ENCODE results near the gene GSTT4. TPM values are rescaled to one million over a fixed set of nuclear protein-coding genes. Genes with fewer than 3 reads are reported as not detected.
"Not testable (repeated sequence)": the region's sequence is repeated elsewhere in the genome, so short reads cannot be mapped to it uniquely, and the experiment has no call there.

GSTT4 gene
- total RNA-seq, 1 donor from 2014 or later: not detected

GRCh38 chr22:24046024-24046423 is 40.8 kb upstream of the GSTT4 start:
- H3K27me3 ChIP-seq: no peaks in the 10 kb centered on the region
- no peak overlapping the region for H3K9ac ChIP-seq
- H3K4me3 ChIP-seq: no peak overlapping the region
- no peaks in the 10 kb centered on the region for H3K9me3 Mint-ChIP-seq
- no peaks in the 10 kb centered on the region for H3K4me1 ChIP-seq
- peaks cover 4% of the 10 kb centered on the region for H3K4me1 Mint-ChIP-seq
- H3K9me3 ChIP-seq (ENCODE audit: low read depth): no peaks in the 10 kb centered on the region
- H4K20me1 ChIP-seq (ENCODE audit: low read depth): peaks cover 6% of the 10 kb centered on the region
- no peak overlapping the region for H3K27ac Mint-ChIP-seq
- H3K4me2 ChIP-seq: no peak overlapping the region
- no peak overlapping the region for H3K27ac ChIP-seq
- H3K27me3 Mint-ChIP-seq (ENCODE audit: insufficient read depth, low read depth): peaks cover 2% of the 10 kb centered on the region
- no peaks in the 10 kb centered on the region for H3K36me3 ChIP-seq
- H3F3A ChIP-seq (ENCODE audit: low read depth): no peaks in the 10 kb centered on the region
- no peak for TF ChIP-seq EZH2 (IDR thresholded peaks at IDR 0.05)
- TF ChIP-seq EZH2phosphoT487 (IDR thresholded peaks at IDR 0.05): no peak
- no peak for TF ChIP-seq CTCF (IDR thresholded peaks at IDR 0.05)
- peaks cover 26% of the 10 kb centered on the region for H3K36me3 Mint-ChIP-seq
- no peaks in the 10 kb centered on the region for H3K79me2 ChIP-seq (ENCODE audit: low read depth)
- H2AFZ ChIP-seq (replicated peaks): no peak overlapping the region
- no peak overlapping the region for H3K4me3 Mint-ChIP-seq
- no peak for DNase-seq (ENCODE audit: low spot score)

GRCh38 chr22:24043958-24044357 is 38.7 kb upstream of the GSTT4 start:
- H2AFZ ChIP-seq (replicated peaks): no peak overlapping the region
- TF ChIP-seq EZH2 (IDR thresholded peaks at IDR 0.05) (no peak), EZH2phosphoT487 (IDR thresholded peaks at IDR 0.05) (no peak), CTCF (IDR thresholded peaks at IDR 0.05) (no peak)
- DNase-seq (ENCODE audit: low spot score): no peak
- H3K27ac ChIP-seq: no peak overlapping the region
- no peaks in the 10 kb centered on the region for H3K27me3 ChIP-seq
- H3F3A ChIP-seq (ENCODE audit: low read depth): no peaks in the 10 kb centered on the region
- H3K9ac ChIP-seq: no peak overlapping the region
- no peaks in the 10 kb centered on the region for H3K9me3 ChIP-seq (ENCODE audit: low read depth)
- no peaks in the 10 kb centered on the region for H3K36me3 ChIP-seq
- H3K4me1 ChIP-seq: no peaks in the 10 kb centered on the region
- Mint-ChIP-seq H3K36me3 (peaks cover 20% of the 10 kb centered on the region), H3K9me3 (no peaks in the 10 kb centered on the region), H3K27me3 (ENCODE audit: insufficient read depth, low read depth) (peaks cover 2% of the 10 kb centered on the region), H3K27ac (no peak overlapping the region), H3K4me3 (no peak overlapping the region), H3K4me1 (peaks cover 4% of the 10 kb centered on the region)
- H4K20me1 ChIP-seq (ENCODE audit: low read depth): peaks cover 6% of the 10 kb centered on the region
- no peaks in the 10 kb centered on the region for H3K79me2 ChIP-seq (ENCODE audit: low read depth)
- no peak overlapping the region for H3K4me3 ChIP-seq
- no peak overlapping the region for H3K4me2 ChIP-seq

GRCh38 chr22:24043465-24043864 is 38.2 kb upstream of the GSTT4 start:
- H3K27ac Mint-ChIP-seq; H3F3A ChIP-seq (ENCODE audit: low read depth); DNase-seq (ENCODE audit: low spot score); H3K79me2 ChIP-seq (ENCODE audit: low read depth); H4K20me1 ChIP-seq (ENCODE audit: low read depth); H3K4me3 ChIP-seq; H3K27ac ChIP-seq; H3K4me3 Mint-ChIP-seq; H3K9me3 ChIP-seq (ENCODE audit: low read depth); H3K27me3 Mint-ChIP-seq (ENCODE audit: insufficient read depth, low read depth); H3K4me1 Mint-ChIP-seq; H3K4me2 ChIP-seq; H3K27me3 ChIP-seq; H3K36me3 ChIP-seq; H3K9me3 Mint-ChIP-seq; H3K9ac ChIP-seq; H2AFZ ChIP-seq (replicated peaks); H3K4me1 ChIP-seq: not testable (repeated sequence)
- peaks cover 24% of the 10 kb centered on the region for H3K36me3 Mint-ChIP-seq

GRCh38 chr22:24040946-24041345 is 35.7 kb upstream of the GSTT4 start:
- Histone ChIP-seq H3K79me2 (ENCODE audit: low read depth) (no peaks in the 10 kb centered on the region), H3K4me3 (no peak overlapping the region), H3K36me3 (no peaks in the 10 kb centered on the region), H4K20me1 (ENCODE audit: low read depth) (peaks cover 6% of the 10 kb centered on the region), H3K27ac (no peak overlapping the region), H3K4me2 (no peak overlapping the region), H3F3A (ENCODE audit: low read depth) (no peaks in the 10 kb centered on the region), H2AFZ (replicated peaks) (no peak overlapping the region), H3K4me1 (no peaks in the 10 kb centered on the region), H3K27me3 (no peaks in the 10 kb centered on the region), H3K9ac (no peak overlapping the region), H3K9me3 (ENCODE audit: low read depth) (no peaks in the 10 kb centered on the region)
- peaks cover 2% of the 10 kb centered on the region for H3K27me3 Mint-ChIP-seq (ENCODE audit: insufficient read depth, low read depth)
- H3K4me3 Mint-ChIP-seq: no peak overlapping the region
- no peaks in the 10 kb centered on the region for H3K9me3 Mint-ChIP-seq
- no peak overlapping the region for H3K27ac Mint-ChIP-seq
- H3K4me1 Mint-ChIP-seq: no peaks in the 10 kb centered on the region
- H3K36me3 Mint-ChIP-seq: peaks cover 27% of the 10 kb centered on the region
- no peak for TF ChIP-seq EZH2 (IDR thresholded peaks at IDR 0.05)
- no peak for DNase-seq (ENCODE audit: low spot score)
